GM18519 (cell line): Measurements from ENCODE around the gene MUCL3.
"Not testable (repeated sequence)": the region's sequence is repeated elsewhere in the genome, so short reads cannot be mapped to it uniquely, and the experiment has no call there.

Experiments
- ATAC-seq: cut with Tn5 transposase; IDR thresholded peaks from one replicate; pipeline ENCODE4 v1.9.1; 2021; ENCODE audit warnings: mild to moderate bottlenecking, moderate library complexity; ENCODE audit not compliant: unreplicated experiment, low FRiP score

MUCL3 gene

GRCh38 chr6:30940361-30940986 lies at the start of gene MUCL3:
TSS of gene MUCL3 (plus strand) at chr6:30940973. CDS start at chr6:30941000, 27 bp downstream.
- no peak for ATAC-seq

GRCh38 chr6:30891450-30891723 lies 49.4 kb upstream of the MUCL3 start:
- ATAC-seq: no peak

- no peak for ATAC-seq
These were observed 48.8 kb upstream of the MUCL3 start for GRCh38 chr6:30891816-30892538.

GRCh38 chr6:30893001-30893591 lies 47.7 kb upstream of the MUCL3 start:
- no peak for ATAC-seq

- no peak for ATAC-seq
These were observed 47.1 kb upstream of the MUCL3 start for GRCh38 chr6:30893666-30894065.

GRCh38 chr6:30894381-30894780 lies 46.4 kb upstream of the MUCL3 start:
- no peak for ATAC-seq

GRCh38 chr6:30894935-30895334 lies 45.8 kb upstream of the MUCL3 start:
- ATAC-seq: no peak

- ATAC-seq: no peak
These were observed 45.4 kb upstream of the MUCL3 start for GRCh38 chr6:30895343-30895742.

GRCh38 chr6:30896541-30896940 lies 44.2 kb upstream of the MUCL3 start:
- no peak for ATAC-seq

GRCh38 chr6:30897882-30898281 lies 42.9 kb upstream of the MUCL3 start:
- ATAC-seq: no peak

GRCh38 chr6:30898750-30899360 lies 41.9 kb upstream of the MUCL3 start:
- no peak for ATAC-seq

- ATAC-seq: no peak
These were observed 39.8 kb upstream of the MUCL3 start for GRCh38 chr6:30900863-30901417.

- no peak for ATAC-seq
These were observed 39.3 kb upstream of the MUCL3 start for GRCh38 chr6:30901436-30901835.

- ATAC-seq: not testable (repeated sequence)
These were observed 38.6 kb upstream of the MUCL3 start for GRCh38 chr6:30902196-30902595.

- no peak for ATAC-seq
These were observed 38.1 kb upstream of the MUCL3 start for GRCh38 chr6:30902709-30903108.

GRCh38 chr6:30903236-30903635 lies 37.5 kb upstream of the MUCL3 start:
- ATAC-seq: no peak

GRCh38 chr6:30907290-30907757 lies 33.4 kb upstream of the MUCL3 start:
- not testable (repeated sequence) for ATAC-seq

- peak; percentile 89 for ATAC-seq
These were observed 32.8 kb upstream of the MUCL3 start, which contains the start of gene GTF2H4 for GRCh38 chr6:30907758-30908591. TSS of gene GTF2H4 (plus strand) at chr6:30908207.

- no peak for ATAC-seq
These were observed 32.1 kb upstream of the MUCL3 start for GRCh38 chr6:30908700-30909099.

GRCh38 chr6:30910473-30910872 lies 30.3 kb upstream of the MUCL3 start:
- not testable (repeated sequence) for ATAC-seq
